AG08396 (cell line): ENCODE data around the gene TNIP2.
"Not testable (repeated sequence)": the region's sequence is repeated elsewhere in the genome, so short reads cannot be mapped to it uniquely, and the experiment has no call there.

Experiments
- DNase-seq: peaks from one replicate; pipeline ENCODE4 v3.0.0; 2012; ENCODE audit warnings: low spot score, mixed read lengths

Gene TNIP2

DNA sequence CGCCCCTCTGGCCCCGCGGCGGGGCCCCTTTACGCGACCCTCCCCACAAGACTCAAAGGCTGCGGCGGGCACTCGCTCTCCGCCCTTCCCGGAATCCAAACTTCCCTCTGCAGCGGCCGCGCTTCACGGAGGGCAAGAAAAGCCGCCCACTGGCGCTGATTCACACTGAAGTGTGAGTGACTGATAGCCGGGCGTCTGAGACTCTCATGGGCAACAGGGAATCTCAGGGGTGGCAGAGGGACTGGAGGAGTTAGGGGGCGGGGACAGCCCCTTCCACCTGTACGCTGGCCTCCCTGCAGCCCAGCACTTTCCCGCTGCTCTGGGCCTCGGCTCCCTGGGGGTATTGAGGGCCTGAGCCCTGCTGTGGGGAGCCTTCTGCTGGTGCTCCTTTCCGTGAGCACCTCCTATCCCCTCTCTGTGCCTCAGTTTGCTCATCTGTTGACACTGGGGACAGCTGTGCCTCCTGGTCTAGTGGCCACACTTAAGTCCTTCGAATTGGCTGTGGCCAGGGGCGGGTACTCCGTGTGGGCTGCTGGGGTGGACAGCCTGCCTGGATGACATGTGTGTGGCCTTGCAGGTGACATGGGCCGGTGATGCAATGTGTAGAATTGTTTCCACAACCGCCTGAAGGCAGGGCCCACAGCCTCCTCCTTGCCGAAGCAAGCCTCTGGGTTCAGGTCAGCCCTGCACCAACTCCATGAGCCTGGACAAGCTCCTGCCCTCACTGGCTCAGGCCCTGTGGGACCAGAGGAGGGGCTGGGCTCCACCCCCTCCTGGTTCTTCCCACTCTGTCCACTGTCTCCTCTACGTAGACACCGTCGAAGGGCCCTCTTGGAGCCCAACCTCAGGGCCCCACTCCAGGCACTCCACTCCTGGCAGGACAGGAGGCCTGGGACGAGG is 37.7 kb upstream of the TNIP2 start:
- peak; percentile 75 for DNase-seq

DNA sequence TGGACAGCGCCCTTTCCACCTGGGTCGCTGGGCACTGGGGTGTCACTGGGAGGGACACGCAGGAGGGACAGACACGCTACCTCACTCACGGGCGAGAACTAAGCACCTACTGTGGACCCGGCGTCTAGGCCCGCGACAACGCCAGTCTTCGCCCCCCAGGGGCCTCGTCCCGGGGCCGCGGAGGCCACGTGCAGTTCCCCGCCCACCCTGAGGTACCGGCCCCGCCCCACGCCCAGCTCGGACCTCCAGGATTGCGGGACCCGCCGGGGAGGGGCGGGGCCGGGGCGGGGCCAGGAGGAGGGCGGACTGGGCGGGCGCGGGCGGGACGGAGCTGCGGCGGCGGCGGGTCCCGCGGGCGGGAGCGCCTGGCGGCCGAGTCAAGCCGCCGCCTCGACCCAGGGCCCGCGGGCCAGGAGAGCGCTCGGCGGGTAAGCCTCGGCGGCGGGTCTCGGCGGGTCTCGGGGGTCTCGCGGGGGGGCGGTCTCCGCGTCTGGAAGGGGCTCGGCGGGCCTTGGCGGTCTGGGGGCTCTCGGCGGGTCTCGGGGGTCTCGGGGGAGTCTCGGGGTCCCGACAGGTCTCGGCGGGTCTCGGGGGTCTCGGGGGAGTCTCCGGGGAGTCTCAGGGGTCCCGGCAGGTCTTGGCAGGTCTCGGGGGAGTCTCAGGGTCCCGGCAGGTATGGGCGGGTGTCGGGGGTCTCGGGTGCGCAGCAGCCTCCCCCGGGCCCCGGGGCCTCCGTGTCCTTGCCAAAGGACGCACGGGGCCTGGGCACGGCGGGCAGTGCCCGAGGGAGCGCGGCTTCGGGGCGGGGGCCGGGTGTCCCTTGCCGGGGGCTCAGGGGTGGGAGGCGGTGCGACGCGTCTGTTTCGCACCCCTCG is 36.8 kb upstream of the TNIP2 start, which contains the start of gene SH3BP2:
Gene SH3BP2 (plus strand): TSS at position 375 of the 875 bp plus-strand sequence. CDS start 27,533 bp downstream, outside the sequence.
- peak; percentile 91 for DNase-seq

DNA sequence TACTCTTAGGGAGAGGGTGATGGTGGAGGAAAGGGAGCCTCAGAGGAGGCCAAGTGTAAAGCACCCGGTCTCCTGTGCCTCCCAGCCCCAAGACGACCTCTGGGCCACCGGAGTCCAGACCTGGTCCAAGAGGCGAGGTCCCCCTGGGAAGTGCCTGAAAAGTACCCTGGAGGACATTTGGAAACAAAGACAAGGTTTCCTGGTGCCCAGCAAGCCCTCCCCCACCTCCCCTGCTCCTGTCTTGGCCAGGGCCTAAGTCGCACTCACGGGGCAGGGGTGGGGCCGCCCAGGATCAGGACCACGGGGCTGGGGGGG is 36.2 kb upstream of the TNIP2 start:
- DNase-seq: no peak

DNA sequence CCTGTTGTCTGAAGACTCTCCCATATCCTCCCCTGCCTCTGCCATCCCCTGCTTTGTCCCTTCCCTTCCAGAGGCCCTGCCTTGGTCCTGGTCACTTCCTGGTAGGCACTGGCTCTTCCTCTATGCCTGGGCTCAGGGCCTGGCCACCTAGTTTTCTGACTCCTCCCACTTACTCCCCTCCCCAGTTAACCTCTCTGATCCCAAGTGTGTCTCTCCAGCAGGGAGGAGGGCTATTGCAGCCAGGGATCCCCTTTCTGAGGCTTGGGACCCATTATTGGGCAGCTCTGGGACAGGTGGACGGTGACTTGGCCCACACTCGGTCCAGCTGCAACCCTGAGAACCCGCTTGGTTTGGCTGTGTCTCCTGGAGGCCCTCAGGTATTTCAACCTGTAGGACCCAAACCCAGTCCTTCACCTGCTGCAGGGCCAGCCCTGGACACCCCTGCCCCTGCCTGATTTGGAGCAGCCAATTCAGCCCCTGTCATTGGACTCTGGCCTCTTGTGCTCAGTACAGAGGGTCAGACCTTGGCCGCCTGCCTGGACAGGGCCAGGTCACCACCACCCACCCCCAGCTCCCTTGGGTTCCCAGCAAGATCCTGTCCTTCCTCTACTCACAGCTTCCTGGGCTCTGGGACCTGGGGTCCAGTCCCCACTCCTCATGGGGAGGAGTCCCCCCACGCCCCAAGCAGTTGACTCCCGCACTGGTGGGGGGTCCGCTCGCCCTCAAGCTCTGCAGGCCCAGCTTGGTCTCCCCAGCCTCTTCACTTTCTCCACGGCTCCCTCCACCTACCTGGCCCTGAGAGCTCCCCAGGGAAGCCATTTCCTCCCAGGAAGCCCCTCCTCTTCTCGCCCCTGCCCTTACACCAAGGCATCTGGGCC is 35.6 kb upstream of the TNIP2 start:
- DNase-seq: no peak

DNA sequence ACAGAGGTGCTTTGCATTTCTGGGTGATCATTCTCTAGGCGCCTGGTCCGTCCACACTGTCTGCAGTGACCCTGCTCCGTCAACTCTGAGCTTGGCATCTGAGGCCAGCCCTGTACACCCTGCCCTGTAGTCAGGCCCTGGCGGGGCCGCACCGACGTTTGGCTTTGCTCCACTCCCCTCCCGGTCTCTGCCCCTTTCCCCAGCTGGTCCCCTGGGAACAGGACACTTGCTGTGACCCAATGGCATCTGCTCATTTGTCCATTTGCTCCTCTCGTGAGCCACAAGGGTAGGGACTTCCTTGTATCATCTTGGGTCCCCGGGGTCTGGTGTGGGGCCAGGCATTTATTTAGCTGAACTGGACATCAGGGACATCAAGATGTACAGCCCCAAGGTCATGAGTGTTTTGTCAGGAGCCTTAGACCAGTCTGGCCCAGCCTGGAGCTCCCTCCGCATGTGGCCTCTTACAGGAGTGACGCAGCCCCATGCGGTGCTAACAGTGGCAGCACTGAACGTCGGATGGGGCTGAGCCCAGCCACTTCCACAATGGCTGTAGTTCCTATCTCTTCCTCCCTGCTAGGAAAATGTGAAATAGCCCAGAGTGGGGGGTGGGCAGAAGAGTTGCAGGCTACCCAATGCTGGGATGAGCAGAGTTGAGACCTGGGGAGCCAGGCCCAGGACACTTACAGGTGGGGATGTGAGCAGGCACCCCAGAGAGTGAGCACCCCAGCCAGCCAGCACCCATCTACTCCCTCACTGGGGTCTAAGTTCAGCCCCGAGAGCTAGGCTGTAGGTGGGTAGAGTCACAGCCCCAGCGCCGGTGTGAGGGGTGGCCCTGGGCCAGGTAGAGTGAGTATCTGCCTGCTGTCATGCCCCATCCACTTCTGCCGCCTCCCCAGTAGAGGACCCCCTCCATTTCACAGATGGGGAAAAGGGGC is 34.7 kb upstream of the TNIP2 start:
- DNase-seq: no peak

DNA sequence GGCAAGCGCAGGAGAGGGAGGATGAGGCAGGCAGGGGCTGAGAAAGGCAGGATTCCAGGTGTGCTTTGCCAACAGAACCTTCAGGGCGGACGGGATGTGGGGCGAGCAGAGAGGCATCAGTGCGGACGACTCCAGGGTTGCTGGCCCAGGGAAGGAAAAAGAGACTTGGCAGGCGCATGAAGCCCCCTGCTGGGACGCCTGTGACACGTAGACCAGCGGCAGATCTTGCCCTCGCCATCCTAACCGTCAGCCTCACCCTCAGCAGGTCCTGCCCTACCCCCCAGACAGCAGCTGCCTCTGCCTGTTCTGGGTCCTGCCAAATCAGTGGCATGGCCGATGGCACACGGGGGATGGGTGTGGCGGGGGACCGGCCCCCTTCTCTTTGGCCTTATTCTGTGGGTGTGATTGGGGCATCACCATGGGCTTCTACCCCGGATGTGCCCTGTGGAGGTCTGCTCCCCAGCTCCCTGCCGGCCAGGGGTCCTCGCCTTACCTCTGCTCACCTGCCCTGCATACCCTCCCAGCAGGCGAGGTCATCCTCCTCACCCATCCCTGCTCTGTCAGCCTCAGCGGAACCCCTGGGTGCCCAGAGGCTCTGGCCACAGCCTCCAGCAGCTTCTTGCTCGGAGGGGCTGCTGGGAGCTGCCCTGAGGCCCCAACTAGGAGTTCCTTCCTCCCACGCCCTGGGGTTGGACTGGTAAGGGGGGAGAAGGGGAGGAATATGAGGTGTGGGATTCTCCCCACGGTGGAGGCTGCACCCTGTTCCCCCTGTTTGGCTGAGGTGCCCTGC is 33.9 kb upstream of the TNIP2 start:
- no peak for DNase-seq

DNA sequence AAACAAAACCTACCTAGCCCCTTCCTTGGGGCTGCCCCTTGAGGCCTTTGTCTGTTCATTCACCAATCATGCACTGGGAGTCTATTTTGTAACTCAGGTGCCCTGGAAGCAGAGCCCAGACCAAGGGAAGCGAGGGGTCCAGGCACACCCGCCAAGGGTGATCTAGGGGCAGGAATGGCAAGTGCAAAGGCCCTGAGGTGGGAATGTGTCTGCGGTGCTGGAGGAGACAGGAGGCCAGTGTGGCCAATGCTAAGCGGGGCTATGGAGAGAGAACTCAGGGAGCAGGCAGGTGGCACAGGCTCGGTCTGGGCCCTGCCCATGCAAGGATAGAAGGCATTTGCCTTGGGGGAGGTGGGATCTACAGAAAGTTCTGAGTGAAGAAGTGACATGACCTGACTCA is 33.2 kb upstream of the TNIP2 start:
- DNase-seq: no peak

DNA sequence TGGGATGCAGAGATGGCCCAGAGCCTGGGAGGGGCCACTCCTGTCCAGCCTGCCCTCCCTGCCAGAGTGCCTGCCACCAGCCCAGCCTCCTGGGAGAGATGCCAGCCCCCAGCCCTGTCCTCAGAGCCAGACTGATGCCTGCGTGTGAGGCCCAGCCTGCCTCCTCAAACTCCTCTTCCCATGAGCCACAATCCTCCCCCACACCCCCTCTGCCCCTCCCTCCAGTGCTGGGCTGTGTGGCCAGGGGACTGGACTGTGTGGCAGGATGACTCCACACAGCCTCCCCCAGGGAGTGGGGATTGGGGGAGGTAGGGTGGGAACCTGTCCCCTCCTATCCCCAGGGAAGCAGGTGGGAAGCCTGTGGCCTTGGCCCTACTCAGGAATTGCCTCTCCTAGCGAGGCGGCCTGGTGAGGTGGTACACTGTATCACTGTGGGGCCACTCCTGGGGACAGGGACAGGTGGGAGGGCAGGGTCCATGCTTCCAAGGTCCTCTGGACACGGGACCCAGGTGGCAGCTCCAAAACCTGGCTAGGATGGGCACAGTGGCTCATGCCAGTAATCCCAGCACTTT is 32.5 kb upstream of the TNIP2 start:
- DNase-seq: no peak

DNA sequence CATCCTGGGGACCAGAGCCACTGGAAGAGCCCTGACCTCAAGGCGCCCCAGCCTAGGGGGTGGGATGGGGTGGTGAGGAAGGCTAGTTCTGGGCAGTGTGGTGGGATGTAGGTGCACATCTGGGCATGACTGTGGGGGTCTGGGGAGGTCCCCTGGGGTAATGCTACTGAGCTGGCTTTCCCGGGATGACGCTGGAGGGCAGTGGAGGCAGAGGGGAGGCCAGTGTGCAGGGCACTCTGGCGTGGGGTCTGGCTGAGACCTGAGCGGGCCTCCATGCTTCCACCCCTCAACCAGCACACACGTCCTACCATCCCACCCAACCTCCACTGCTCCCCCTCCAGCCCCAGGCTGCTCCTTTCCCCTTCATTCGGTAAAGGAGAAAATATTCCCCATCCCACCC is 32.0 kb upstream of the TNIP2 start:
- no peak for DNase-seq

DNA sequence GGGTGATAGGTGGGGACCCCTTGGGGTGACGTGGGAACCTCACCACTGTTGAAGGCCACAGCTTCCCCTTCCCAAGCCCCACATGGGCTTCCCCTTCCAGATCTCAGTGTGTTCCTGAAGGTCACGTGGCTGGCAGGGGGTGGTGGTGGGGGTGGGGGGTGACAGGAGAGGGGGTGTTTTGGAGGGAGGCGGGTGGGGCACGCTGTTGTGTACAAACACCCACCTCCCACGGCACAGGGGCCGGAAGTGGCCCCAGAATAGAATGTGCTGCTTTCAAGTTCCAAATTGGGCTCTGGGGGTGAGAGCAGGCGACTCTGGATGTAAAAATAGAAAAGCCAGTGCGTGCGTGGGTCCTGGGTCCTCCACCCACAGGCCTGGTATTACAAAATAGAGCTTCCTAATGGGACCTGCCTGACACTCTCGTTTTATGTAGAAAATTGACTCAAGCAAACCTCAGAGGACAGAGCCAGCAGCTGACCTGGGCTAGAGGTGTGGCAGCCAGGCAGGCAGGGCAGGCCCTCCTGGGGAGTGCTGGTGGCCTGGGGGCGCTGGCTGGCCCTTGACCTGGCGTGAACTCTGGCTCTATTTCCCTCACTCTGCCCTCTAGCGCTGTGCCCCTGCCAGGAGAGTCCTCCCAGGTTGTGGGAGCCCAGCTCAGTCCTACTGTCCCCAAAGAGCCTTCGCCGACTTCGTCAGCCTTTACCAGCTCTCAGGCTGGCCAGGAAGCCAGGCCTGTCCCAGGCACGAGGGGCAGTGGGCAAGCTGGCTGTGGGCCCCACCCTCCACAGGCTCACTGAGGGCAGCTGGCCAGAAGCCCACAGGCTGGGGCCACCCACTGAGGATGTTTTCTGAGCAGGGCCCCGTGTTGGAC is 31.3 kb upstream of the TNIP2 start:
- no peak for DNase-seq

DNA sequence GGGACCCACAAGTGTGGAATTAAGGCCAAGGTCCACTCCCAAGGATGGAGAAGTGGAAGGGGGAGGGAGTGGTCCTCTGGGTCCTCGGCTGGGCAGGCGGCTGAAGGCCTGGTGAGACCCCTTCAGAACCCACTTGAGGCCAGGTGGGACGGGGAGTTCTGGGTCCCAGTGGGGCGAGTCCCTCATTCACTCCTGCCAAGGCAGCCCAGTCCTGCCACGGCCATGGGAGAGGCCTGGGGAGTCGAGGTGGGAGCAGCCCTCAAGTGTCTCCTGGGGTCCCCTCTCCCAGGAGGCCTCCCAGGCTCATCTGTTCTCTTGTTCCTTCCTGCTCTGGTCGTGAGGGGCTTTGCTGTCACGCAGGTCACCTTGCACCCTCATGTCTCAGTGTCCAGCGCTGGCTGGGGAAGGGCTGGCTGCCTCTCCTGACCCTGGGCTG is 30.7 kb upstream of the TNIP2 start:
- DNase-seq: no peak

DNA sequence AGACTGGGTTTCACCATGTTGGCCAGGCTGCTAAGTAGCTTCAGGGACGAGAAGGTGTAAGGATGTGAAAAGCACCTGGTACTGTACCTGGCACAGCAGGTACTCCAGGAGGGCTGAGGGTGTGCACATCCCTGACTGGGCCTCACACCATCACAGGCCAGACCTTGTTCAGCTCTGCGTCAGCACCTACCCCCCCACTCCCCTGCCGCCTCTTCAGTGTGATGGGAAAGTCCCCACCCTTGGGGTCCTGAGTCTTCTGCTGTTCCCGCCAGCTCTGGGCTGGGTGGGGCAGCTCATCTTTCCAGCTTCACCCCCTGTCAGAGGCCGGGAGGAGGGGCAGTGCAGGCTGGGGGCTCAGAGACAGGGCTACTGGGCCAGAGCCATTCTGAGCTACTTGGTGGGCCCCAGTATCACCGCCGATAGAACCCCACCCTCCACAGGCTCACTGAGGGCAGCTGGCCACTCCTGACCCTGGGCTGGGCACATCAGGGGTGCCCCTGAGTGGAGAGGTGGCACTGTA is 30.1 kb upstream of the TNIP2 start:
- no peak for DNase-seq

DNA sequence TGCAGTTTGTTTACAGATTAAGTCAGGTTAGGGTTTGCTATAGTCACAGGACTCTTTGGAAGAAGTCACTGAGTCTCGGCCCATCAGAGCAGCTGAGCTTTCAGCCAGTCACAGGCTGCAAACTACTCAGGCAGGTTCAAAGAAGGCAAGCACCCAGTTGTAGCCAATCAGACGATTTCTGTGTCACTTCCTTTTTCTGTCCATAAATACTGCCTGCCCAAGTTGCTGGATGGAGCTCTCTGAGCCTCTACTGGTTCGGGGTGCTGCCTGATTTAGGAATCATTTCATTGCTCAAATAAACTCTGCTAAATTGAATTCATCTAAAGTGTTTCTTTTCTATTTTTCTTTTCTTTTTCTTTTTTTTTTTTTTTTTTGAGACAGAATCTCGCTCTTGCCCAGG is 29.5 kb upstream of the TNIP2 start:
- no peak for DNase-seq

DNA sequence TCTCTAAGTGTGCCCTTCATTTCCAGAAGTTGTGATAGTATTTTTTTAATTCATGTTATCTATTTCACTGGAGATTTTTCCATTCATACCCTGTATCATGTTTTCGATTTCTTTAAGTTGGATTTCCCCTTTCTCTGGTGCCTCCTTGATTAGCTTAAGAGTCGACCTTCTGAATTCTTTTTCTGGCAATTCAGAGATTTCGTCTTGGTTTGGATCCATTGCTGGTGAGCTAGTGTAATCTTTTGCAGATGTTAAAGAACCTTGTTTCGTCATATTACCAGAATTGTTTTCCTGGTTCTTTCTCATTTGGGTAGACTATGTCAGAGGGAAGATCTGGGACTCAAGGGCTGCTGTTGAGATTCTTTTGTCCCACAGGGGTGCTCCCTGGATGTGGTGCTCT is 27.7 kb upstream of the TNIP2 start:
- DNase-seq: no peak

DNA sequence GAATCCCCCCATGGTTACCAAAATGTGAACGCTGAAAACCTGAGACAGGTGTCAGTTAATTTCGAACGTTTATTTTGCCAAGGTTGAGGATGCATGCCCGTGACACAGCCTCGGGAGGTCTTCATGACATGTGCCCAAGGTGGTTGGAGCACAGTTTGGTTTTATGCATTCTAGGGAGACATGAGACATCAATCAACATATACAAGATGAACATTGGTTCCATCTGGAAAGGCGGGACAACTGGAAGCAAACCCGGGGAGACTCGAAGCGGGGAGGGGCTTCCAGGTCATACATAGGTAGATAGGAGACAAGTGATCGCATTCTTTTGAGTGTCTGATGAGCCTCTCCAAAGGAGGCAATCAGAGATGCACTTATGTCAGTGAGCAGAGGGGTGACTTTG is 25.8 kb upstream of the TNIP2 start:
- no peak for DNase-seq

DNA sequence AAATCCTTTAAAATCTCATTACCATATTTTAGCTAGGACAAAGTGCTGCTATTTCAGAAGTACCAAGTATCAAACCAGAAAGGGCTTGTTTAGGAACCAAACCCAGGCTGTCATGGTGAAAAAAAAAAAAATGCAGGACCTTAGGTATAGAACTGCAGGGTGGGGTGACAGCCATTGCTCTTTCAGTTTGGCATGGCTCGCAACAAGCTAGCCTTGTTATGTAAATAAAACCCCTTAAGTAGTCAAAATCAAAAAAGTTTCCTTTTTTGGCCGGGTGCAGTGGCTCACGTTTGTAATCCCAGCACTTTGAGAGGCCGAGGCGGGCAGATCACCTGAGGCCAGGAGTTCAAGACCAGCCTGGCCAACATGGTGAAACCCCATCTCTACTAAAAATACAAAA is 24.5 kb upstream of the TNIP2 start:
- not testable (repeated sequence) for DNase-seq

DNA sequence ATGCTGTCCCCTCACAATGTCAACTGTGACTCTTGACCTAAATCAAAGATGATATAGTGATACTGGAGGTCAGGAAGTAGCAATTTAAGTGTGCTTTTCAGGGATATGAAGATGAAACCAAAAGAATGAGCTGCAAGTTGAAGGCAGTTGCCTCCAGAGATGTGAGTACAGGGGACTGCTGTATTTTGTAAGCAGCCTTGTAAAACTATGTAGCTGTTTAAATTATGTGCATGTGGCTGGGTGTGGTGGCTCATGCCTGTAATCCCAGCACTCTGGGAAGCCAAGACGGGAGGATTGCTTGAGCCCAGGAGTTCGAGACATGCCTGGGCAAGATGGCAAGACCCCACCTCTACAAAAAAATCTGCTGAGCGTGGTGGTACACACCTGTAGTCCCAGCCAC is 15.1 kb upstream of the TNIP2 start:
- peak; percentile 8 for DNase-seq

DNA sequence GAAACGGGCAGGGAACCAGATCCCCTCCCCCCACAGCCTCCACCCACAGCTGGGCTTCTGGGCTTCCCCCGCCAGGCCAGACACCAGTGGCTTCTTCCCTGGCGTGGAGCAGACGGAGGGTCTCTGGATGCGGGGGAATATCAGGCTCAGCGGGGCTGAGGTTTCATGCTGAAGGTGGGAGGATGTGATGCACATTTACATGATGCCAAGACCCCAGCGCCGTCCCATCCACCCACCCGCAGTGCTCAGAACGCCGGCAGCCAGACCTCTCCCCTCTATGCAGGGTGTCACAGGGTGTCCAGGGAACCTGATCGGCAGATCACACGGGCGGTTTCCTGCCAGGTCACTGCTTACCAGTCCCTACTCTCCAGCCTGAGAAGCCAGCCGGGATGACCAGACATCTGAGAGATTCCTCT is 12.8 kb upstream of the TNIP2 start:
- DNase-seq: peak; percentile 12

DNA sequence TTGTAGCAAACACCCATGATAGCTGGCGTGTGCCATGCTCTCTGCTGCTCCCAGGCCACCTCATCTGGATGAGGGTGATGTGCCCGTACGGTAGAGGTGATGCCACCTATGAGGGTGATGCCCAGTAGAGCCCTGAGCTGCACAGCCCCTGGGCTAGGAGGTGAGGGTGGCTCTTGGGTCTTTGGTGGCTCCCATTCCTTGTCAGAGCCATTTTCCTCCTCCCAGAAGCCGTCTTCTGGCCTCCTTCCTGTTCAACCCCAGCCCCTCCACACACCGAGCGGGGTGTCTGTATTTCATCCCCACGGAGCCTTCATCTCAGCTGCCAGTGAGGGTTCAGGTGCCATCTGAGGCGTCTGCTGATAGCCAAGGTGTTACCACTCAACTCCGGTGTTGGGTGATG is 12.0 kb upstream of the TNIP2 start:
- DNase-seq: no peak
